HG03103 (cell line): ENCODE data around the gene MRPS16.
"Not testable (repeated sequence)": the region's sequence is repeated elsewhere in the genome, so short reads cannot be mapped to it uniquely, and the experiment has no call there.

Experiments used
- ATAC-seq: cut with Tn5 transposase; IDR thresholded peaks from one replicate; pipeline ENCODE4 v1.9.1; 2021; ENCODE audit warnings: low read depth; ENCODE audit not compliant: unreplicated experiment

The MRPS16 gene

GRCh38 chr10:73252445-73253224 lies at the start of gene MRPS16:
TSS of gene MRPS16 (minus strand) at chr10:73252644. CDS start at chr10:73252482, 162 bp downstream.
- ATAC-seq: peak; percentile 66

- no peak for ATAC-seq
These were observed 44.5 kb upstream of the MRPS16 start for GRCh38 chr10:73296946-73297345.

GRCh38 chr10:73293461-73293860 lies 41.0 kb upstream of the MRPS16 start:
- ATAC-seq: no peak

- no peak for ATAC-seq
These were observed 37.5 kb upstream of the MRPS16 start for GRCh38 chr10:73289958-73290357.

- no peak for ATAC-seq
These were observed 35.0 kb upstream of the MRPS16 start for GRCh38 chr10:73287441-73287840.

GRCh38 chr10:73281097-73281496 lies 28.7 kb upstream of the MRPS16 start:
- no peak for ATAC-seq

GRCh38 chr10:73264423-73264822 lies 12.0 kb upstream of the MRPS16 start:
- no peak for ATAC-seq

GRCh38 chr10:73263693-73264347 lies 11.4 kb upstream of the MRPS16 start:
- no peak for ATAC-seq

GRCh38 chr10:73262880-73263555 lies 10.6 kb upstream of the MRPS16 start:
- no peak for ATAC-seq

GRCh38 chr10:73262105-73262730 lies 9.8 kb upstream of the MRPS16 start:
- ATAC-seq: no peak

- ATAC-seq: no peak
These were observed 9.0 kb upstream of the MRPS16 start for GRCh38 chr10:73261362-73261995.

- not testable (repeated sequence) for ATAC-seq
These were observed 6.2 kb upstream of the MRPS16 start for GRCh38 chr10:73258612-73259011.

GRCh38 chr10:73253225-73253555 lies 746 bp upstream of the MRPS16 start:
- peak; percentile 14 for ATAC-seq

- ATAC-seq: peak; percentile 35
These were observed 580 bp downstream of the MRPS16 start for GRCh38 chr10:73251683-73252444.

- ATAC-seq: no peak
These were observed 4.2 kb downstream of the MRPS16 start for GRCh38 chr10:73248259-73248724.

GRCh38 chr10:73247509-73248258 lies 4.8 kb downstream of the MRPS16 start:
- ATAC-seq: no peak

GRCh38 chr10:73246646-73247508 lies 5.6 kb downstream of the MRPS16 start, which contains the start of gene DNAJC9:
TSS of gene DNAJC9 (minus strand) at chr10:73247255. CDS start at chr10:73247189, 66 bp downstream.
- ATAC-seq: peak; percentile 67

GRCh38 chr10:73246322-73246645 lies 6.2 kb downstream of the MRPS16 start:
- ATAC-seq: no peak
